NB4 (cell line): ENCODE measurements around the gene HPRT1.
A peak's percentile ranks its signal among the peaks of the same experiment; 100 is the strongest.

ENCODE experiments used
- DNase-seq: peaks from one replicate; pipeline ENCODE4 v3.0.0; 2010; ENCODE audit warnings: low read depth
- H3K4me3 ChIP-seq: one replicate; pipeline ENCODE4 v1.5.1; 2011; ENCODE audit warnings: mild to moderate bottlenecking, low read depth, low read length, moderate library complexity
- CTCF ChIP-seq: IDR thresholded peaks from one replicate; pipeline ENCODE4 v1.5.1; 2012; ENCODE audit warnings: low read depth, low read length
- MAX ChIP-seq: IDR thresholded peaks from 2 replicates; pipeline ENCODE4 v1.6.1; 2011; ENCODE audit warnings: low read depth, low read length
- MYC ChIP-seq: IDR thresholded peaks from 2 replicates; pipeline ENCODE4 v1.6.1; 2011; ENCODE audit warnings: low read depth, low read length
- POLR2A ChIP-seq: IDR thresholded peaks from 2 replicates; pipeline ENCODE4 v1.6.1; 2011; ENCODE audit warnings: mild to moderate bottlenecking; ENCODE audit not compliant: insufficient read length; ENCODE audit errors: extremely low read depth

The HPRT1 gene

GRCh38 chrX:134453631-134454030 lies 6.3 kb upstream of the HPRT1 start:
- no peak for TF ChIP-seq MAX
- no peak for TF ChIP-seq POLR2A
- no peak for TF ChIP-seq MYC
- TF ChIP-seq CTCF: no peak
- no peak for DNase-seq
- H3K4me3 ChIP-seq: no peak overlapping the region

GRCh38 chrX:134454506-134454905 lies 5.5 kb upstream of the HPRT1 start:
- no peak overlapping the region for H3K4me3 ChIP-seq
- DNase-seq: no peak
- TF ChIP-seq CTCF (no peak), MYC (no peak), POLR2A (no peak), MAX (no peak)

GRCh38 chrX:134457708-134458107 lies 2.3 kb upstream of the HPRT1 start:
- TF ChIP-seq CTCF: no peak
- no peak for TF ChIP-seq MYC
- TF ChIP-seq POLR2A: no peak
- TF ChIP-seq MAX: no peak
- no peak for DNase-seq
- no peak overlapping the region for H3K4me3 ChIP-seq

- no peak for DNase-seq
- TF ChIP-seq MYC (no peak), CTCF (no peak), MAX (no peak), POLR2A (no peak)
- H3K4me3 ChIP-seq: peak overlapping the region; percentile 50
Observed at GRCh38 chrX:134459683-134460004, 321 bp upstream of the HPRT1 start.

GRCh38 chrX:134460862-134461220 lies 876 bp downstream of the HPRT1 start:
- TF ChIP-seq MYC: 0 out of 2 replicates have a peak, but pooled peaks have one; percentile 4
- TF ChIP-seq CTCF: no peak
- peak; percentile 33 for DNase-seq

GRCh38 chrX:134461437-134461836 lies 1.5 kb downstream of the HPRT1 start:
- no peak for DNase-seq
- no peak for TF ChIP-seq MAX
- no peak for TF ChIP-seq MYC
- TF ChIP-seq CTCF: no peak
- no peak for TF ChIP-seq POLR2A
- H3K4me3 ChIP-seq: peak overlapping the region; percentile 92

More at GRCh38 chrX:134460862-134461220, 876 bp downstream of the HPRT1 start:
- H3K4me3 ChIP-seq: peak overlapping the region; percentile 92
